SHP77 (cell line): ENCODE results near the gene ITGA2.
"Not testable (repeated sequence)": the region's sequence is repeated elsewhere in the genome, so short reads cannot be mapped to it uniquely, and the experiment has no call there.

ENCODE experiments used
- DNase-seq, 2 experiments: peaks; one replicate each; lab custom pipeline; 2025; lab: John Stamatoyannopoulos, UW

Gene ITGA2

DNA sequence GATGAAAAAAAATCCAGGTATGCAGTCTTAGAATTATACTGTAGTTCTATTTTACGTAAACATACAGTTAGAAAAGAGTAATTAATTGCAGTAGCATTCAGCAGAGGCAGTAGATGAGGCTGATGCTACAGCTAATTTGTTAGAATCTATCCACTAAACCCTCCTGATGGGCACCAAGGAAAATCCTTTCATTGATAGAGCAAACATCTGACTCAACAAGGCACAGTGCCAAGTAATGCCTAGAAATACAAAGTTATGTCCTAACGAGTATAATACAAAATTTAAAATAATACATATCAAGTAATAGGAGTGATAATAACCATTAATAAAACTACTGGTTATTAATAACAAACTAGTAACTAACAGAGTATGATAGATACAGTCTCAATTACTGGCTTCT lies 111.5 kb downstream of the ITGA2 start:
- DNase-seq: no peak

- no peak for DNase-seq
Observed at GRCh38 chr5:53105611-53106300, 116.6 kb downstream of the ITGA2 start.

DNA sequence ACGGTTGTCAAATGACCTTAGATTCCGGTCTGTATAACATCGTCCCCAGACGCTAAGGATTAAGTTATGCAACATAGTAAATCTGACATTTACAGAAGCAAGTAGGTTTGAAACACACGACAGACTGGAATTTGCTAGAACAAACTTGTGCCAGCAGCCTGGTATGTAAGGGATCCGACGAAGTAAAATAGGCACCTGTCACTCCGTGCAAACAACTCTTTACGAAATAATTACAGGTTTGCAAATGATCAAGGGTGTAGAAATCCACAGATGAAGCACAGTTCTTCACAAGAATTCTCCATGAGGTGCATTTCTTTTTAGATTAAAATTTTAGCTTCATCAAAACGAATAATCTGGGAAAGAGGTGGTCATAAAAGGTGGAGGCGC lies 119.9 kb downstream of the ITGA2 start:
- DNase-seq: no peak

GRCh38 chr5:53109443-53110127 lies 120.4 kb downstream of the ITGA2 start, which contains the start of gene MOCS2:
Gene MOCS2, minus strand, starts transcription at chr5:53109757. Its CDS starts 2,583 bp downstream, at chr5:53107174.
- peak; percentile 79 to 82 for DNase-seq

DNA sequence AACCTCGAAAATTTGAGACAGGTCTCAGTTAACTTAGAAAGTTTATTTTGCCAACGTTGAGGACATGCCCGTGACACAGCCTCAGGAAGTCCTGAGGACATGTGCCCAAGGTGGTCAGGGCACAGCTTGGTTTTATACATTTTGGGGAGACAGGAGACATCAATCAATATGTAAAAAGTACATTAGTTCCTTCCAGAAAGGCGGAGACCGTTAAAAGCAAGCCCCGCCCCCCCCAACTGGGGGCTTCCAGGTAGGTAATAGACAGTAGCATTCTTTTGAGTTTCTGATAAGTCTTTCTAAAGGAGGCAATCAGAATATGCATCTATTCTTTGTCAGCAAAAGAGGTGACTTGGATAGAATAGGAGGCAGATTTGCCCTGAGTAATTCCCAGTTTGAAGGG lies 121.0 kb downstream of the ITGA2 start:
- DNase-seq: no peak

DNA sequence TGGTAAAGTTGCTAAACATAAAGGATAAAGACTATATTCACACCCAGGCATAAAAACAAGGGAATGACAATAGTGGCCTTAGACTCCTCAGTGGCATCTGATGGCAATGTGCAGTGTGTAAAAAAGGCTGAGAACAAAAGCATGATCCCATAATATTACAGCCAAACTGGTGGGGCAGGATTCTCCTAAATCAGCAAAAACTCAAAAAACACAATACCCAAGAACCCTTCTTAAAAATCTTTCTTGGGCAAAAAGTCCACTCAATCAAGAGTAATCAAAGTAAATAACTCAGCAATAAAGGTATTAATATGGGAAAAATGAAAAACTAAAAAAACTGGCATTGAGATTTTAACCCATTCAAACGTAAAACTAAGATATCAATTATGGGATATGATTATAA lies 122.0 kb downstream of the ITGA2 start:
- DNase-seq: no peak

GRCh38 chr5:53112307-53112706 lies 123.2 kb downstream of the ITGA2 start:
- not testable (repeated sequence) for DNase-seq

DNA sequence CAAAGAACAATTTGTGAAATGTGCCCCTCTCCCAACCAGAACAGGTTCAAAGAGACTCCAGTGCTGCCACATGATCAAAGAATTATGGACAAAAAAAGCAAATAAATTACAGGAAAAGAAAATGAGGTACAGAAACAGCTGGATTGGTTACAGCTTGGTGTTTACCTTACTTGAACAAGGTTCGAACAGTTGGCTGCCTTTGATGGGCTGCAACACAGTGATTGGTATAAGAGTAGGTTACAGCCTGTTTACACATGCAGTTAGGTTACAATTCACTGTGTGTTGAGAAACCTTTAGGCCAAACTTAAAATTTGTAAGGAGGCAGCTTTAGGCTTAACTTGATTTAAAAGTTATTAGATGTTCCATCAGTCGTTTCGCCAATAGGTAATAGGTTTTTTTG lies 123.8 kb downstream of the ITGA2 start:
- no peak for DNase-seq

GRCh38 chr5:53113947-53114346 lies 124.8 kb downstream of the ITGA2 start:
- no peak for DNase-seq

- no peak for DNase-seq
Observed at GRCh38 chr5:53114988-53115387, 125.8 kb downstream of the ITGA2 start.

DNA sequence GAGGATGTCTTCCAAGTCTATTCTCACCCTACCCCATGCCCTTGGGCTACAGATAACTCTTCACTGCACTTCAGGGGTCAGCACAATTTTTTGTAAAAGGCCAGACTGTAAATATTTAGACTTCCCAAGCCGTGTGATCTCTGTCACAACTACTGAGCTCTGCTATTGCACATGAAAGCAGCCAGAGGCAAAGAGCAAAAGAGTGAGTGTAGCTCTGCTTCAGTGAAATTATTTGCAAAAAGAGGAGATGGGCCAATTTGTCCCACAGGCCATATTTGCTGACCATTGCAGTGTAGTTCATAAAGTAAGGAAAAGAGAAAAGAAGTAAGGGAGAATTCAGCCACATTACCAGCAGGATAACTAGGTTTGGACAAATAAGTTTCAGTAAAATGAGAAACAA lies 127.4 kb downstream of the ITGA2 start:
- DNase-seq: no peak

DNA sequence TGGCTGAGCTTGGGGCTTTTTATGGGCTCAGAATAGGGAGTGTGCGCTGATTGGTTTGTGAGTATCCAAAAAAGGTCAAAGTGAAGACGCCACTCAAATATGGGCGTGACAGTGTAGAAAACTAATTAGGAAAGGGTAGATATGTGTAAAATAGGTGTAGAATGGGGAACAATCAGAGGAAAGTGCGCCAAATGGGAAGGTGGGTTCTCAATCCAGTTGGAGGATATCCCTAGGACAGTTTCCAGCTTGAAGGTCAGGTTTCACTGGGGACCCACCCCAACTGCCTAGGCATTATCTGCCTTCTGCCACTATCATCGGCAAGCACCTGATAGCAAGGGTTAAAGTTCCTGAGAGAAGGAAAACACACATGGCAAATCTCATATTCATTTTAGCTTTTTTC lies 129.7 kb downstream of the ITGA2 start:
- no peak for DNase-seq

DNA sequence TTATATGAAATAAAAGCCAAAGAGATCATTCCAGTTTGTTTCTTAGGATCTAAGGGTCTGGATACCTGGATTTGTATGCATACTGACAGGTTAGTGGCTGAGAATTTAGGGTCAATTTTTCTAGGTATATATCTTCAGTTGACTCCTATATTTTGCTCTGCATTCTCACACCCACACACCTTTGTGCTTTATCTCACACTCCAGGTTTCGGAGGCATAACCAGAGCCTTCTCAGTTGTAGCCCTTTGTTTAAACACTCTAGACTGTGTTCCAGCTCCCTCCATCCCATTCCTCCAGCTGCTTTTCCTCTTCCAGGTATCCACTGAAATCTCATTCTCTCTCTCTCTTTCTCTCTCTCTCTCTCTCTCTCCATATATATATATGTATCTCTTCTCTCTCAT lies 131.0 kb downstream of the ITGA2 start:
- no peak for DNase-seq

GRCh38 chr5:53123702-53124101 lies 134.6 kb downstream of the ITGA2 start:
- no peak for DNase-seq

DNA sequence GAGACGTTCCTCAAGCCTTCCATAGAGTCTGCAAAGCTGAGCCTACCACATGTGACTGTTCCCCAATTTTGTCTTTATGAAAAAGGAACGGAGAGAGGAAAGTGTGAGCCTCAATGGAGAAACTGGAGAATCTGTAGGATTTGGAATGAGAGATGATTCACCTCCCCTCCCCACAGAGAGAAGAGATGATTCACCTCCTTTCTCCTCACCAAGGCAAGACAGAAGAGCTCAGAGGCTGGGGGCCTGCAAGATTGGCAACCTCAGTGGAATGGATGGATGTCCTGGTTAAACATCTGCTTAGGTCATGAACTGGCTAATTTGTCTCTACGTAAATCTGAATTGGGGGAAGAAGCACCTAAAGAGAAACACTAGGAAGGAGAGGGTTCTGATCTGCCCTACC lies 137.4 kb downstream of the ITGA2 start:
- DNase-seq: no peak

GRCh38 chr5:53127107-53127506 lies 138.0 kb downstream of the ITGA2 start:
- DNase-seq: no peak

DNA sequence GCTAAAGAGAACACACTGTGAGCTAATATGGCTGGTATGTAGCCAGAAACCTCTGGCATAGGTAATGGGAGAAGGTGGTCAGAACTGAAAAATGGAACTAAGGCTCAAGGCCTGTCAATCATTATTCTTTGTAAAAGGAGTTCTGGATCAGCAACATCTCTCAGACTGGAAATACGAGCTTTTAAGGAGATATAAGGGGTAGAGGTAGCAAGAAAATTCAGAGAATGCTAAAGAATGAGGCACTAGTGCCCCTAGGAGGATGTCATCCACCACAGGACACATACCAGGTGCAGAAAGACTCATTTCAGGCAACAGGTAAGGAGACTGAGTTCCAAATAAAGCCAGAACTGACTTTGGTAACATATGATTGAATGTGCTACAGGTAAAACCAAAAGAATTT lies 139.3 kb downstream of the ITGA2 start:
- DNase-seq: no peak

DNA sequence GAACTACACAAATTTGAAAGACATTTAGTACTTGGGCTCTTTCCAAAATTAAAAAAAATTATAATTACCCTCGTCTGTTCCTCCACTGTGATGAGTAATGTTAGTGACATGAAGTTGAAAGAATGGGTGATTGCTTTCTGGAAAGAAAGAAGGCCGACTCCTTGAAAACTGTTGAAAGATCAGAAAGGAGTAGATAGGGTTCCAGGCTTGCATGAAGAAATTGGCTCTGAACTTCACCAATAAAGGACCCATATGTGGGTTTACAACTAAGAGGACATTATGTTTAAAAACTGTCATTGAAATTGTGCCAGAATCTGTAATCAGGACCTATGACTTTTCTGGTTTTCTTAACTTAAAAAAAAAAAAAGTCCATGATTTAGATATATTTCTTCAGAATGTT lies 141.1 kb downstream of the ITGA2 start:
- no peak for DNase-seq

- no peak for DNase-seq
Observed at GRCh38 chr5:53133020-53133419, 143.9 kb downstream of the ITGA2 start.
